OCI-LY1 (cell line): ENCODE measurements around the gene CYTH3.

Source experiments
- H2AFZ ChIP-seq: fragments of 200-600 bp; sonication (generic), shearing (Covaris generic); 2 replicates; pipeline ENCODE4 v1.6.0; 2014; ENCODE audit warnings: antibody characterized with exemption, mild to moderate bottlenecking, low read length
- H3F3A ChIP-seq: fragments of 200-600 bp; sonication (generic), shearing (Covaris generic); 2 replicates; pipeline ENCODE4 v1.6.0; 2014; ENCODE audit warnings: mild to moderate bottlenecking, antibody characterized with exemption, low read length, moderate library complexity; ENCODE audit not compliant: insufficient read depth
- H3K27ac ChIP-seq: fragments of 200-600 bp; sonication (generic); 2 replicates; pipeline ENCODE4 v1.5.1; 2014; ENCODE audit warnings: low read length, mixed run types, mild to moderate bottlenecking, low read depth; ENCODE audit not compliant: poor library complexity, severe bottlenecking
- H3K27me3 ChIP-seq: fragments of 200-600 bp; sonication (generic); 2 replicates; pipeline ENCODE4 v1.6.0; 2014; ENCODE audit warnings: antibody characterized with exemption, mild to moderate bottlenecking, low read length, moderate library complexity; ENCODE audit not compliant: insufficient read depth
- H3K36me3 ChIP-seq: fragments of 200-600 bp; sonication (generic); 2 replicates; pipeline ENCODE4 v1.6.1; 2014; ENCODE audit warnings: mild to moderate bottlenecking, antibody characterized with exemption, low read length, moderate library complexity, mixed read lengths; ENCODE audit not compliant: insufficient read depth
- H3K4me1 ChIP-seq: fragments of 200-600 bp; sonication (generic); 2 replicates; pipeline ENCODE4 v1.5.1; 2014; ENCODE audit warnings: mild to moderate bottlenecking, low read length, moderate library complexity; ENCODE audit not compliant: insufficient read depth, severe bottlenecking
- H3K4me2 ChIP-seq: fragments of 200-600 bp; sonication (generic), shearing (Covaris generic); 2 replicates; pipeline ENCODE4 v1.6.1; 2014; ENCODE audit warnings: low read length
- H3K4me3 ChIP-seq: fragments of 200-600 bp; sonication (generic); 2 replicates; pipeline ENCODE4 v1.5.1; 2014; ENCODE audit warnings: low read length, low read depth, mild to moderate bottlenecking, mixed read lengths; ENCODE audit not compliant: poor library complexity, severe bottlenecking
- H3K79me2 ChIP-seq: fragments of 200-600 bp; shearing (Covaris generic); 2 replicates; pipeline ENCODE4 v1.6.1; 2016; ENCODE audit warnings: mixed run types, low read length, mixed read lengths; ENCODE audit not compliant: insufficient read depth
- H3K9ac ChIP-seq: fragments of 200-600 bp; sonication (generic), shearing (Covaris generic); 2 replicates; pipeline ENCODE4 v1.6.1; 2014; ENCODE audit warnings: mild to moderate bottlenecking, low read length, mixed read lengths
- H3K9me2 ChIP-seq: fragments of 200-600 bp; sonication (generic), shearing (Covaris generic); 2 replicates; pipeline ENCODE4 v1.6.1; 2014; ENCODE audit warnings: low read depth, mild to moderate bottlenecking, low read length, mixed read lengths
- H3K9me3 ChIP-seq: fragments of 200-600 bp; shearing (Covaris generic); 2 replicates; pipeline ENCODE4 v1.6.1; 2014; ENCODE audit warnings: low read length, mixed read lengths
- H4K20me1 ChIP-seq: fragments of 200-600 bp; sonication (generic), shearing (Covaris generic); 2 replicates; pipeline ENCODE4 v1.6.0; 2016; ENCODE audit warnings: mild to moderate bottlenecking, low read length; ENCODE audit not compliant: insufficient read depth
- EZH2 ChIP-seq: fragments of 200-600 bp; sonication (generic), shearing (Covaris generic); IDR thresholded peaks from 2 replicates; pipeline ENCODE4 v1.8.0; 2017; ENCODE audit warnings: borderline replicate concordance, mixed run types, mild to moderate bottlenecking, antibody characterized with exemption, low read length, moderate library complexity, mixed read lengths
- TF ChIP-seq, protein P1 (sequence below): fragments of 200-600 bp; sonication (generic), shearing (Covaris generic); IDR thresholded peaks from 2 replicates; pipeline ENCODE4 v1.5.1; 2017; ENCODE audit warnings: mild to moderate bottlenecking, antibody characterized with exemption, low read length, moderate library complexity, mixed read lengths

Gene CYTH3

DNA sequence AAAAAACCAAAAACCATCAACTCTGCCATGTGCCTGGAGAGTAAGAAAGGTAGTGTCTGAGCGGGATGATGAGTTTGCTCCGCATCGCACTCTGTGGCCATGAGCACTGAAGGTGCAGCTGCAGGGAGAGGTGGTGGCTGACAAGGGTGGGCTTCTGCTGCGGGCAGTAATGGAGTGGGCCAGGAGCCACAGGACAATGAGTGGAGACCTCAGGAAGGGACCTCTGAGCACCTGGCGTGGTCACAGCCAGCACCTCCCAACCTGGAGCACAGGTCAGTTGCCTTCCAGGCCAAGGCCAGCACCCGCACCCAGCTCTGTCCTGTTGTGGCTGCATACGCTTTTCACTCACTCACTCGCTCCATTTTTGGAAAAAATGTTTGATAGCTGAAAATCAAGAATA lies 125.8 kb downstream of the CYTH3 start:
- no peak for TF ChIP-seq EZH2
- TF ChIP-seq, protein P1, sequence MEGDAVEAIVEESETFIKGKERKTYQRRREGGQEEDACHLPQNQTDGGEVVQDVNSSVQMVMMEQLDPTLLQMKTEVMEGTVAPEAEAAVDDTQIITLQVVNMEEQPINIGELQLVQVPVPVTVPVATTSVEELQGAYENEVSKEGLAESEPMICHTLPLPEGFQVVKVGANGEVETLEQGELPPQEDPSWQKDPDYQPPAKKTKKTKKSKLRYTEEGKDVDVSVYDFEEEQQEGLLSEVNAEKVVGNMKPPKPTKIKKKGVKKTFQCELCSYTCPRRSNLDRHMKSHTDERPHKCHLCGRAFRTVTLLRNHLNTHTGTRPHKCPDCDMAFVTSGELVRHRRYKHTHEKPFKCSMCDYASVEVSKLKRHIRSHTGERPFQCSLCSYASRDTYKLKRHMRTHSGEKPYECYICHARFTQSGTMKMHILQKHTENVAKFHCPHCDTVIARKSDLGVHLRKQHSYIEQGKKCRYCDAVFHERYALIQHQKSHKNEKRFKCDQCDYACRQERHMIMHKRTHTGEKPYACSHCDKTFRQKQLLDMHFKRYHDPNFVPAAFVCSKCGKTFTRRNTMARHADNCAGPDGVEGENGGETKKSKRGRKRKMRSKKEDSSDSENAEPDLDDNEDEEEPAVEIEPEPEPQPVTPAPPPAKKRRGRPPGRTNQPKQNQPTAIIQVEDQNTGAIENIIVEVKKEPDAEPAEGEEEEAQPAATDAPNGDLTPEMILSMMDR: no peak
- H3F3A ChIP-seq: no peaks in the 10 kb centered on the region
- no peak overlapping the region for H3K4me3 ChIP-seq
- peaks cover 78% of the 10 kb centered on the region for H3K36me3 ChIP-seq
- no peaks in the 10 kb centered on the region for H3K79me2 ChIP-seq
- no peaks in the 10 kb centered on the region for H3K4me1 ChIP-seq
- no peaks in the 10 kb centered on the region for H4K20me1 ChIP-seq
- no peak overlapping the region for H3K9ac ChIP-seq
- H3K9me2 ChIP-seq: no peaks in the 10 kb centered on the region
- H3K27ac ChIP-seq: no peak overlapping the region
- no peak overlapping the region for H2AFZ ChIP-seq
- no peaks in the 10 kb centered on the region for H3K9me3 ChIP-seq
- H3K4me2 ChIP-seq: no peak overlapping the region
- no peaks in the 10 kb centered on the region for H3K27me3 ChIP-seq

DNA sequence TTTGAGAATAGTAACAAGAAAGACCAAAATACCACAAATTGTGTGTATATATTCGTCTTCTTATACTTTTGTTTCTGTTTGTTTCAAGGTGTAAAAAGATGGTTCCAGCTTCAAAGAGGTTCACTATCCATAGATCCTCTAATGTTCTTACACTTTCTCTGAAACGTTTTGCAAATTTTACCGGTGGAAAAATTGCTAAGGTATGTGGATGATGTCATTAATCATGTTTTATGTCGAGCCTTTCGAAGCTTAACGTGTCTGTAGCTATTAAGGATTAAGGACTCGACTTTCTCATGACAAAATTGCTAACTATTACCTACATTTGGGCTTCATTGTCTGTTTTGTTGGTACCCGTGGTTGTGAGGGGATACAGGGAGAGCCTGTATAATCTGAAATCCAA lies 128.4 kb downstream of the CYTH3 start:
- Histone ChIP-seq H4K20me1 (no peaks in the 10 kb centered on the region), H2AFZ (no peak overlapping the region), H3K4me3 (no peak overlapping the region), H3F3A (no peaks in the 10 kb centered on the region), H3K27ac (no peak overlapping the region), H3K4me2 (no peak overlapping the region), H3K27me3 (no peaks in the 10 kb centered on the region), H3K9me3 (no peaks in the 10 kb centered on the region), H3K9ac (no peak overlapping the region), H3K36me3 (peaks cover 69% of the 10 kb centered on the region), H3K9me2 (no peaks in the 10 kb centered on the region), H3K79me2 (no peaks in the 10 kb centered on the region), H3K4me1 (no peaks in the 10 kb centered on the region)
- TF ChIP-seq, protein P1: no peak
- TF ChIP-seq EZH2: no peak

DNA sequence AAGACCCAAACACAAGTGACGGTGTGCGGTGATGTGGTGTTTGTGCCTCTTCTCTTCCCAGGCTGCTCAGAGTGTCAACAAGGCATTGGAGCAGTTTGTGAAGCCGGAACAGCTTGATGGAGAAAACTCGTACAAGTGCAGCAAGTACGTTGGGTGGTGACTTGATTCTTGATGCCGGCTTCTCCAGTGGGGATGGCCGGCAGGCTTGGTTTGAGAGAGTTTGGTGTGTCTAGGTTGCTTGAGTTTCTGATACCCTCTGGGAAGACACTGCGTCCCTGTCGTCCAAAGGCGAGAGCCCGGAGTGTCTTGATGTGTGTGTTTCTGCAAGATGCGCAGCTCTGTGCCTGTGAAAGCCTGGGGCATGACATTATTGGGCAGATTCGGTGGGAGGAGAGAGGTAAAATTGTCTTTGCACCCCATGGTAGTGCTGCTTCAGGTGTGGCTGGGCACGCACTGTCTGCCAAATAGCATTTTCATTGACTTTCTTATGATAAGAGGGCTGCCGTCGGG lies 129.5 kb downstream of the CYTH3 start:
- no peaks in the 10 kb centered on the region for H3K27me3 ChIP-seq
- H3K4me2 ChIP-seq: no peak overlapping the region
- peaks cover 58% of the 10 kb centered on the region for H3K36me3 ChIP-seq

More for the DNA sequence above, 129.5 kb downstream of the CYTH3 start:
- Histone ChIP-seq H4K20me1 (no peaks in the 10 kb centered on the region), H3K9ac (no peak overlapping the region), H2AFZ (no peak overlapping the region), H3F3A (no peaks in the 10 kb centered on the region), H3K9me3 (no peaks in the 10 kb centered on the region), H3K4me3 (no peak overlapping the region), H3K27ac (no peak overlapping the region), H3K79me2 (no peaks in the 10 kb centered on the region), H3K4me1 (no peaks in the 10 kb centered on the region), H3K9me2 (no peaks in the 10 kb centered on the region)
- no peak for TF ChIP-seq EZH2
- TF ChIP-seq, protein P1: no peak
